Mesothelial cell of epicardium (in vitro differentiated cells): ENCODE results near the gene GJA3. TPM values are rescaled to one million over a fixed set of nuclear protein-coding genes. Genes with fewer than 3 reads are reported as not detected.

Source experiments
- DNase-seq, 2 experiments: peaks; one replicate each; pipeline ENCODE4 v3.0.0; 2021; ENCODE audit warnings: low spot score in 2 of 2; ENCODE audit not compliant: unreplicated experiment in 2 of 2
- H3K27ac Mint-ChIP-seq: 2 replicates; pipeline ENCODE4 v1.8.0; 2021; ENCODE audit warnings: mixed read lengths
- H3K27me3 Mint-ChIP-seq: 2 replicates; pipeline ENCODE4 v1.8.0; 2021; ENCODE audit warnings: low read depth, mixed read lengths
- H3K36me3 Mint-ChIP-seq: 2 replicates; pipeline ENCODE4 v1.8.0; 2021; ENCODE audit warnings: mixed read lengths
- H3K4me1 Mint-ChIP-seq: 2 replicates; pipeline ENCODE4 v1.8.0; 2021; ENCODE audit warnings: mixed read lengths
- H3K4me3 Mint-ChIP-seq: 2 replicates; pipeline ENCODE4 v1.8.0; 2021; ENCODE audit warnings: mild to moderate bottlenecking, moderate library complexity, mixed read lengths
- H3K9me3 Mint-ChIP-seq: 2 replicates; pipeline ENCODE4 v1.8.0; 2021; ENCODE audit warnings: mixed read lengths
- total RNA-seq: library from RNA; stranded (reverse); gene quantifications from 3 replicates; pipeline ENCODE4 v1.2.1, GENCODE V29; 2021
- TF ChIP-seq, protein P1 (sequence below): fragments of 200-600 bp; sonication (generic); IDR thresholded peaks from one replicate; pipeline ENCODE4 v1.5.0; 2021; ENCODE audit warnings: antibody characterized with exemption; ENCODE audit not compliant: unreplicated experiment

The GJA3 gene
- total RNA-seq, 1 donor from 2014 or later, result 5.3 TPM

DNA sequence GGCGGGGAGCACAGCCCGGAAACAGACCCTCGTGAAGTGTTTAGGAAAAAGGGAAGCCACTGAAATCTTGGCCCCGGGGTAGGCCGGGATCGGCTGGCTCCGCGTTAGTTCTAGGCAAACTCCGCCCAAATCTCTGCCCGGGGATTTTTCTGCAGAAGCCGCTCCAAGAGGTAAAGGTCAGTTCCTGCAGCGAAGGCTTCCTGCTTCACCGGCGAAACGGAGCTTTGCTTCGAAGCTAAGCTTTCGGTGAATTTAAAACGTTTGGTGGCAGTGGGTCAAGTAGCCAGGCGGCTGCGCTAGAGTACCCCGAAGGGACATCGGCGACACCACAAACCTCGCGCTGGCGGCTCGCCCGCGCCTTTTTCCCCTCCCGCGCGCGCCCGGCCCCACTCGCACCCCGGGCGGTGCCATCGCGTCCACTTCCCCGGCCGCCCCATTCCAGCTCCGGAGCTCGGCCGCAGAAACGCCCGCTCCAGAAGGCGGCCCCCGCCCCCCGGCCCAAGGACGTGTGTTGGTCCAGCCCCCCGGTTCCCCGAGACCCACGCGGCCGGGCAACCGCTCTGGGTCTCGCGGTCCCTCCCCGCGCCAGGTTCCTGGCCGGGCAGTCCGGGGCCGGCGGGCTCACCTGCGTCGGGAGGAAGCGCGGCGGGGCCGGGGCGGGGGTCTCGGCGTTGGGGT lies 31.4 kb upstream of the GJA3 start:
- no peak overlapping the region for H3K27ac Mint-ChIP-seq
- H3K36me3 Mint-ChIP-seq, result peaks cover 7% of the 10 kb centered on the region
- TF ChIP-seq, protein P1, sequence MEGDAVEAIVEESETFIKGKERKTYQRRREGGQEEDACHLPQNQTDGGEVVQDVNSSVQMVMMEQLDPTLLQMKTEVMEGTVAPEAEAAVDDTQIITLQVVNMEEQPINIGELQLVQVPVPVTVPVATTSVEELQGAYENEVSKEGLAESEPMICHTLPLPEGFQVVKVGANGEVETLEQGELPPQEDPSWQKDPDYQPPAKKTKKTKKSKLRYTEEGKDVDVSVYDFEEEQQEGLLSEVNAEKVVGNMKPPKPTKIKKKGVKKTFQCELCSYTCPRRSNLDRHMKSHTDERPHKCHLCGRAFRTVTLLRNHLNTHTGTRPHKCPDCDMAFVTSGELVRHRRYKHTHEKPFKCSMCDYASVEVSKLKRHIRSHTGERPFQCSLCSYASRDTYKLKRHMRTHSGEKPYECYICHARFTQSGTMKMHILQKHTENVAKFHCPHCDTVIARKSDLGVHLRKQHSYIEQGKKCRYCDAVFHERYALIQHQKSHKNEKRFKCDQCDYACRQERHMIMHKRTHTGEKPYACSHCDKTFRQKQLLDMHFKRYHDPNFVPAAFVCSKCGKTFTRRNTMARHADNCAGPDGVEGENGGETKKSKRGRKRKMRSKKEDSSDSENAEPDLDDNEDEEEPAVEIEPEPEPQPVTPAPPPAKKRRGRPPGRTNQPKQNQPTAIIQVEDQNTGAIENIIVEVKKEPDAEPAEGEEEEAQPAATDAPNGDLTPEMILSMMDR, result no peak
- peaks cover 50% of the 10 kb centered on the region for H3K27me3 Mint-ChIP-seq
- H3K4me3 Mint-ChIP-seq, result peak overlapping the region; percentile 74
- no peak for DNase-seq
- H3K4me1 Mint-ChIP-seq, result peaks cover 48% of the 10 kb centered on the region
- H3K9me3 Mint-ChIP-seq, result no peaks in the 10 kb centered on the region

DNA sequence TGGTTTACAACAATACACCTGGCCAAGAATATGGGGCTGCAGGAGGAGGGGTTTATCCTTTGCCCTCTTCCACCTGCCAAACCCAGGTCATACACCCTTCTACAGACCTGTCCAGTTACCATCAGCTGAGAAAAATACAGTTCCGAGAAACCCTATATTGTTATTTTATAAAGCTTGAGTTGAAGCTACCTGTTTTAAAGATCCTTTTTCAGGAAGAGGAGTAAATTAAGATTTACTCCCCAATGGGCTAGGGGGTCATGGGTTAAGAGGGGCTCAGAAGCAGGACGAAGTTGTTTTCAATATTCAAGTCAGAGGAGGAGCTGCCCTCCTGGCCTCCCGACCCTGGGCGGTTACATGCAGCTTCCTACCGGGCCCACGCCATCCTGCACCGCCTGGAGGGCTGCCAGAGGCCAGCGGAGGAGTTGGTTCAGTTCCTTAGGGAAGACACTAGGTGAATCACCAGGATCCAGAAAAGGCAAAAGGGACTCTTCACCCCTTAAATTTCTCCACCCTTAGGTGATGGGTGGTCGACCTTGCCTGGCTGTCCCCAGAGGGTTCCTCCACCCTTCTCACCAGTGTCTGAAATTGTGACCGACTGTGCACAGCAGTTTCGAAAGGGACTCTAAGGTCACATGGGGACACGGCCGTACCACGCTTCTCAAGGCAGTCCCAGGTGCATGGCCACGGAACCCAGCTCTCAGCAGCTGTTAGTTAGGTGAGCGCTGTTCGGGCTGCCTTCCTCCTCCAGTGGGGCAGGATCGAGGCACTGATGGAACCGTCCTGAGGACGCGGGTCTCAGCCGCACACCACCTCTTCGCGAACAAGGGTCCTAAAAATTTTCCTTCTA lies 30.7 kb upstream of the GJA3 start:
- Mint-ChIP-seq H3K27ac (no peak overlapping the region), H3K9me3 (no peaks in the 10 kb centered on the region), H3K27me3 (peaks cover 50% of the 10 kb centered on the region), H3K36me3 (peaks cover 7% of the 10 kb centered on the region), H3K4me1 (peaks cover 41% of the 10 kb centered on the region), H3K4me3 (peak overlapping the region; percentile 74)
- no peak for DNase-seq
- TF ChIP-seq, protein P1, result no peak

DNA sequence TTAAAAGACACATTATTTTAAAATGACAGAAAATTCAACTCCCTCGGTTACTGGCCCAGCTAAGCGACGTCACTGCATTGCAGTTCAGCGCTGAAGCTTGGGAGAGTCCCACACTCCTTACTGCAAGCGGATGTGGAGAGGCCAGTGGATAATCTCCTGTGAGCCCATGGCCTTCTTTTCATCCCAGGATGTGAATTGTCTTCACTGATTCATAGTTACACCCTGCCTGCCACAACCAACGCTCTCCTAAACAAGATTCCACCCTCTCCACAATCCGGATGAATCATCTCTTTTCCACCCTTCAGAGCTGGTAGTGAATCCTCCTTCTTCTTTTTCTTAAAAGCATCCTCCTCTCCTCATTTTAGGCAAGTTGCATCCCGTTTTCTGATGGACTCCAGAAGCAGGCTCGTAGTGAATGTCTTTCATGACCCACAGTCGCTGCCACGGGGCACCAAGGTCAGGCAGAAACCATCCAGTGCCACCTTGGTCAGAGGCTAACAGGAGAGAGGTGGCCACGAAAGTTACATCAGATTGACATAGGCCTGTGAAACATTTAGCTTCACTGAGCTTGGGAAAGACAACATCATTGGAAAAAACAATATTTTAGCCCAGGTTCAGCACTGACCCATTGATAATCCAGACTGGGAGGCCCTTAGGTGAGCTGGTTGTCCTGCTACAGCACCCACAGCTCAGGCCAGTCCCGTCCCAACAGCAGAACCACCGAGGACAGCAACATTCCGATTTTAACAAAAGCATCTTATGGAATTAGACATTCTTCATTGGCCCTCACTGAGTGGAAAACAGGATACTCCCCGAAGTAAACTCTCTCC lies 29.8 kb upstream of the GJA3 start:
- H3K4me3 Mint-ChIP-seq, result peak overlapping the region; percentile 74
- H3K27ac Mint-ChIP-seq, result peak overlapping the region; percentile 75
- H3K4me1 Mint-ChIP-seq, result peaks cover 38% of the 10 kb centered on the region
- no peaks in the 10 kb centered on the region for H3K9me3 Mint-ChIP-seq
- peaks cover 7% of the 10 kb centered on the region for H3K36me3 Mint-ChIP-seq
- DNase-seq, result no peak
- peaks cover 47% of the 10 kb centered on the region for H3K27me3 Mint-ChIP-seq
- TF ChIP-seq, protein P1, result no peak

DNA sequence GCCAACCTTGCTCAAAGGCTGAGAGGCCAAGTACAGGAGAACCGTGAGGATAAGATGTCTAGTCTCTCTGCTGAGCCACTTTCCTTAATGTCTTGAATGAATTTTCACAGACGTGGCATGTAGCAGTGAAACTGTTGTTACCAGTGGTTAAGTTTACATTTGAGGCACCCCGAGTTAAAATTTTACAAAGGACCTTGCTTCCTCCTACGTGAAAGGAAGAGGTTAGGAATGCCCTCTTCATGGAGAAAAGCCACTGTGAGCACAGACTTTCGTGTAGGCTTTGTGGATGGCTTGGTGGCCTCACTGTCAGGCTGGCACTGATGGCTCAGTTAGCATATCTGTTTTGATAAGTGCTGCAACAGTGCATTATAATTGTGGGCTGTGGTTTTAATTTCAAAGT lies 29.2 kb upstream of the GJA3 start:
- TF ChIP-seq, protein P1, result no peak
- H3K4me3 Mint-ChIP-seq, result no peak overlapping the region
- H3K27me3 Mint-ChIP-seq, result peaks cover 41% of the 10 kb centered on the region
- H3K36me3 Mint-ChIP-seq, result peaks cover 7% of the 10 kb centered on the region
- no peak overlapping the region for H3K27ac Mint-ChIP-seq
- no peak for DNase-seq
- peaks cover 33% of the 10 kb centered on the region for H3K4me1 Mint-ChIP-seq
- no peaks in the 10 kb centered on the region for H3K9me3 Mint-ChIP-seq

DNA sequence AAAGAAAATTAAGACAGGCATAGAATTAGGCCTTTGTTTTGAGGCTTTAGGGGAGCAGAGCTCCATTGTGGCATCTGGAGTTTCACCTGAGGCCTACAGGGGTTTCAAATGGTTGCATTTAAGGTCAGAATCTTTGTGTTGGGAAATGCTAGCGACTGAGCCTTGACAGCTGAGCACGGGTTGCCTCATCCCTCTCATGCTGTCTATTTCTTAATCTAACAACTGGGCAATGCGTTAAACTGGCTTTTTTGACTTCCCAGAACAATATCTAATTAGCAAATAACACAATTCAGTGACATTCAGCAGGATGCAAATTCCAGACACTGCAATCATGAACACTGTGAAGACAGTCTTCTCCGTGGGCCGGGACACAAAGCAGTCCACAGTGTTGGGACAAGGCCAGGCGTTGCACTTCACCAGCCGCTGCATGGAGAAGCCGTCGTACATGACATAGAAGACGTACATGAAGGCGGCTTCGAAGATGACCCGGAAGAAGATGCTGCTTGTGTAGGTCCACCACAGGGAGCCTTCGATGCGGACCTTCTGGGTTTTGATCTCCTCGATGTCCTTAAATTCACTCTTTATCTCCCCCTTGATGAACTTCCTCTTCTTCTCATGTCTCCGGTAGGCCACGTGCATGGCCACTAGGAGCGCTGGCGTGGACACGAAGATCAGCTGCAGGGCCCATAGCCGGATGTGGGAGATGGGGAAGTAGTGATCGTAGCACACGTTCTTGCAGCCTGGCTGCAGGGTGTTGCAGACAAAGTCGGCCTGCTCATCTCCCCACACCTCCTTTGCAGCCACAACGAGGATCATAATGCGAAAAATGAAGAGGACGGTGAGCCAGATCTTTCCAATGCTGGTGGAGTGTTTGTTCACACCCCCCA lies 28.1 kb upstream of the GJA3 start:
- peaks cover 22% of the 10 kb centered on the region for H3K4me1 Mint-ChIP-seq
- H3K27ac Mint-ChIP-seq, result no peak overlapping the region
- DNase-seq, result no peak
- no peak overlapping the region for H3K4me3 Mint-ChIP-seq
- peaks cover 9% of the 10 kb centered on the region for H3K36me3 Mint-ChIP-seq
- TF ChIP-seq, protein P1, result no peak
- H3K9me3 Mint-ChIP-seq, result no peaks in the 10 kb centered on the region
- peaks cover 29% of the 10 kb centered on the region for H3K27me3 Mint-ChIP-seq
